Hepatocyte (in vitro differentiated cells): ENCODE measurements around the gene DIPK1A. TPM values are rescaled to one million over a fixed set of nuclear protein-coding genes. Genes with fewer than 3 reads are reported as not detected.

ENCODE experiments used
- DNase-seq: peaks from one replicate; pipeline ENCODE4 v3.0.0-alpha.2; 2016; ENCODE audit warnings: low spot score
- H2AFZ ChIP-seq: fragments of 200-600 bp; sonication (generic); 2 replicates; pipeline ENCODE4 v1.6.0; 2016; ENCODE audit warnings: antibody characterized with exemption, mild to moderate bottlenecking
- H3K27ac ChIP-seq: fragments of 200-600 bp; sonication (generic); 2 replicates; pipeline ENCODE4 v1.5.1; 2016; ENCODE audit warnings: mild to moderate bottlenecking
- H3K27me3 ChIP-seq: fragments of 200-600 bp; sonication (generic); 2 replicates; pipeline ENCODE4 v1.6.1; 2016
- H3K36me3 ChIP-seq: fragments of 200-600 bp; sonication (generic); replicated peaks from 2 replicates; pipeline ENCODE4 v1.5.1; 2016; ENCODE audit warnings: low read depth; ENCODE audit not compliant: insufficient read depth
- H3K4me1 ChIP-seq: fragments of 200-600 bp; sonication (generic); 2 replicates; pipeline ENCODE4 v1.5.1; 2016; ENCODE audit warnings: mild to moderate bottlenecking, moderate library complexity; ENCODE audit not compliant: insufficient read depth
- H3K4me2 ChIP-seq: fragments of 200-600 bp; sonication (generic); 2 replicates; pipeline ENCODE4 v1.6.0; 2016
- H3K4me3 ChIP-seq: fragments of 200-600 bp; sonication (generic); 2 replicates; pipeline ENCODE4 v1.5.1; 2016; ENCODE audit warnings: mild to moderate bottlenecking
- H3K79me2 ChIP-seq: fragments of 200-600 bp; sonication (generic); 2 replicates; pipeline ENCODE4 v1.6.0; 2017; ENCODE audit warnings: mild to moderate bottlenecking
- H3K9me2 ChIP-seq: fragments of 200-600 bp; sonication (generic); replicated peaks from 2 replicates; pipeline ENCODE4 v1.6.0; 2017; ENCODE audit warnings: mild to moderate bottlenecking; ENCODE audit not compliant: insufficient read depth
- H3K9me3 ChIP-seq: fragments of 200-600 bp; sonication (generic); 2 replicates; pipeline ENCODE4 v1.5.1; 2016; ENCODE audit warnings: low read depth, mild to moderate bottlenecking
- H4K20me1 ChIP-seq: fragments of 200-600 bp; sonication (generic); 2 replicates; pipeline ENCODE4 v1.6.0; 2016; ENCODE audit warnings: mild to moderate bottlenecking; ENCODE audit not compliant: insufficient read depth, poor library complexity, severe bottlenecking
- EZH2 ChIP-seq: fragments of 200-600 bp; sonication (generic); IDR thresholded peaks from 2 replicates; pipeline ENCODE4 v1.6.1; 2016; ENCODE audit warnings: antibody characterized with exemption, mild to moderate bottlenecking, borderline replicate concordance
- EZH2phosphoT487 ChIP-seq: fragments of 200-600 bp; sonication (generic); IDR thresholded peaks from one replicate; pipeline ENCODE4 v1.6.1; 2018; ENCODE audit warnings: antibody characterized with exemption, mild to moderate bottlenecking, low read depth, moderate library complexity; ENCODE audit not compliant: unreplicated experiment, severe bottlenecking
- WGBS: methylation state at CpG from one replicate; pipeline ENCODE4 v1.1.6; 2016; ENCODE audit warnings: low lambda C conversion rate; ENCODE audit errors: missing lambda C conversion rate; 5-methylcytosine and 5-hydroxymethylcytosine counted together
- polyA plus RNA-seq: library from polyadenylated mRNA; unstranded; fragments of >200 nt; fragmentation: Nextera tagmentation; extraction: Ambion mirVana; gene quantifications from 2 replicates; pipeline ENCODE4 v1.2.1, GENCODE V29; 2016
- total RNA-seq: library from RNA; depleted of rRNA; stranded (reverse); fragments of >200 nt; gene quantifications from 2 replicates; pipeline ENCODE4 v1.2.3, GENCODE V29; 2014
- TF ChIP-seq, protein P1 (sequence below): fragments of 200-600 bp; sonication (generic); IDR thresholded peaks from 2 replicates; pipeline ENCODE4 v1.5.1; 2016; ENCODE audit warnings: antibody characterized with exemption, mild to moderate bottlenecking; ENCODE audit not compliant: poor library complexity

The DIPK1A gene
- total and polyA plus RNA-seq, 2 experiments from 2014 or later, result 18.0 to 19.7 TPM

DNA sequence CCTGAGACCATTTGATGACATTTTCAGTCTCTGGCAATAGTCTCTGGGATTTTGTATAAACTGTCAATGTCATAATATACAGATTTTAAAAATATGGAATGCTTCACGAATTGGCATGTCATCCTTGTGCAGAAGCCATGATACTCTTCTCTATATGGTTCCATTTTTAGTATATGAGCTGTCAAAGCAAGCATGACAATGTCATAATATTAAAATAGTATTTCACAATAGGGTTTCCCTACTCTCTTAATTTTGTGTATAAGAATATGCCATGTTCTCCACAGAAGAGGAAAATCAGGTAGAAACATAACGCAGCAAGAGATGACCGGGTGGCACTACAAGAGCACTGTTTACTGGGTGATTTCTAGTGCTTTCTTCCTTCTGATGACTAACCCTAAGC lies 8.3 kb upstream of the DIPK1A start:
- no peaks in the 10 kb centered on the region for H3K4me1 ChIP-seq
- H3K36me3 ChIP-seq, result no peaks in the 10 kb centered on the region
- DNase-seq, result no peak
- no peaks in the 10 kb centered on the region for H3K9me3 ChIP-seq
- no peaks in the 10 kb centered on the region for H3K79me2 ChIP-seq
- H4K20me1 ChIP-seq, result no peaks in the 10 kb centered on the region
- no peak overlapping the region for H3K27ac ChIP-seq
- H2AFZ ChIP-seq, result no peak overlapping the region
- no peak overlapping the region for H3K4me2 ChIP-seq
- no peaks in the 10 kb centered on the region for H3K9me2 ChIP-seq
- TF ChIP-seq EZH2 (no peak), EZH2phosphoT487 (no peak)
- TF ChIP-seq, protein P1, sequence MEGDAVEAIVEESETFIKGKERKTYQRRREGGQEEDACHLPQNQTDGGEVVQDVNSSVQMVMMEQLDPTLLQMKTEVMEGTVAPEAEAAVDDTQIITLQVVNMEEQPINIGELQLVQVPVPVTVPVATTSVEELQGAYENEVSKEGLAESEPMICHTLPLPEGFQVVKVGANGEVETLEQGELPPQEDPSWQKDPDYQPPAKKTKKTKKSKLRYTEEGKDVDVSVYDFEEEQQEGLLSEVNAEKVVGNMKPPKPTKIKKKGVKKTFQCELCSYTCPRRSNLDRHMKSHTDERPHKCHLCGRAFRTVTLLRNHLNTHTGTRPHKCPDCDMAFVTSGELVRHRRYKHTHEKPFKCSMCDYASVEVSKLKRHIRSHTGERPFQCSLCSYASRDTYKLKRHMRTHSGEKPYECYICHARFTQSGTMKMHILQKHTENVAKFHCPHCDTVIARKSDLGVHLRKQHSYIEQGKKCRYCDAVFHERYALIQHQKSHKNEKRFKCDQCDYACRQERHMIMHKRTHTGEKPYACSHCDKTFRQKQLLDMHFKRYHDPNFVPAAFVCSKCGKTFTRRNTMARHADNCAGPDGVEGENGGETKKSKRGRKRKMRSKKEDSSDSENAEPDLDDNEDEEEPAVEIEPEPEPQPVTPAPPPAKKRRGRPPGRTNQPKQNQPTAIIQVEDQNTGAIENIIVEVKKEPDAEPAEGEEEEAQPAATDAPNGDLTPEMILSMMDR, result no peak
- H3K4me3 ChIP-seq, result no peak overlapping the region
- no peaks in the 10 kb centered on the region for H3K27me3 ChIP-seq
- 87% methylated on average over 3 of the region's 3 CpGs for whole genome bisulfite sequencing

DNA sequence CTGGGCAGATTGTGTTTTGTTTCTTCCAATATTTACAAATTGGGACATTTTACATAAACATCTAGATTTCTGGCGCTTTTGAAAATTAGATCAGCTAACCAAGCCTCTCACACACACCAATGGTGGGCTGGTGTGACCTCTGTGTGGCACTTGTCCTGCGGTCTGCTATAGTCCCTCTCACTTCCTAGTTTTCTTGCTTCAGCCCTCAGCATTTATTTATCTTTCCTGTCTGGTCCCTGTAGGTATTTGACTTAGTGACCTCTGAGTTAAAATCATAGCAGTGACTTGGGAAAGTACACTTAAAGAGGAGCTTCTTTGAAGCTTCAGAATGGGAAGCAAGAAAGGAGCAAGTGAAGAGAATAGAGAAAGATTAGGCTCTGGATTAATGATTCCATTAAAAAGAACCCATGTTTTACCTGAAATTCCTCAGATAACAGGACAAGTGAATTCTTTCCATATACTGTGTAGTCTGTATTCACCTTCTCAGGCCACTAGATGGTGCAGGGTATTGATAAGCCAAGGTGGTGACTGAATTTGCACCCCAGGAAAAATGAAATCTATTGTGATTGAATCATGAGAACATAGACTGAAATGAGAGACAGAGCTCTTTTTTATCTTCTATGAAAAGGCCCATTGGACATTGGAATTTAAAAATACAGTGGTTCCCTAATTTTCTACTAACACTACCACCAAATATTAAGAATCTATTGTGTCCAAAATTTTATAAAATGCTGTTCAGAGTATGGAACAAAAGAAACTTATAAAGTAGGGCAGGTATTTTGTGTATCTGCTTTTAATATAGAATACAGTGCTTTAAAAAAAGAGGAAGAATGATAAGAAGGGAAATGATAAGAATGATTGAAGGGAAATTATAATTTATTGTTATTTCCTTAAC lies 7.1 kb upstream of the DIPK1A start:
- Histone ChIP-seq H3K27ac (no peak overlapping the region), H3K9me3 (no peaks in the 10 kb centered on the region), H2AFZ (no peak overlapping the region), H4K20me1 (no peaks in the 10 kb centered on the region), H3K4me1 (no peaks in the 10 kb centered on the region), H3K27me3 (no peaks in the 10 kb centered on the region), H3K4me3 (no peak overlapping the region), H3K4me2 (no peak overlapping the region), H3K79me2 (no peaks in the 10 kb centered on the region), H3K36me3 (no peaks in the 10 kb centered on the region), H3K9me2 (no peaks in the 10 kb centered on the region)
- no peak for DNase-seq
- TF ChIP-seq, protein P1, result peak; percentile 49
- TF ChIP-seq EZH2phosphoT487, result no peak
- WGBS, result 50% methylated on average over 2 of the region's 2 CpGs

DNA sequence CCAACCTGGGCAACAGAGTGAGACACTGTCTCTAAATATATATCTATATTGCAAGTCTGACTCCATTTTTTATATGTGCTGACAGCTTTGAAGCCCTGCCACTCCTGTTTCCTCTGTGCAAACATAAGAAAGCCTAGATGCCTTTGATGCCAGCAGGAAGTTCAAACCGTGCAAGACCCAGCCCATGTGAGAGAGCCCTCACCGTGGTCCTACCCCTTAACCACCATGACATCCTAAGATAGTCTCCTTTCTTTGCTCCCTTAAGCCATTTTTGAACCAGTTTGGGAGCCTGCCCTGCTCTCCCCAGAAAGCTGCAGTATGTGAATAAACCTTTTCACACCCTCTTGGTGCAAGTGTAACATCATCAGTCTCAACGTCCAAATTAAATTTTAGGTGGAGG lies 3.7 kb upstream of the DIPK1A start:
- Histone ChIP-seq H3K27me3 (no peaks in the 10 kb centered on the region), H3K9me2 (no peaks in the 10 kb centered on the region), H3K4me3 (no peak overlapping the region), H4K20me1 (no peaks in the 10 kb centered on the region), H3K79me2 (peaks cover 2% of the 10 kb centered on the region), H3K36me3 (no peaks in the 10 kb centered on the region), H3K4me1 (no peaks in the 10 kb centered on the region), H2AFZ (no peak overlapping the region), H3K27ac (no peak overlapping the region), H3K9me3 (no peaks in the 10 kb centered on the region), H3K4me2 (no peak overlapping the region)
- TF ChIP-seq EZH2, result no peak
- no peak for TF ChIP-seq EZH2phosphoT487
- TF ChIP-seq, protein P1, result no peak
- DNase-seq, result no peak
- WGBS, result 68% methylated on average over 3 of the region's 3 CpGs
